Loucy (cell line): ENCODE data around the gene PLEKHH2.

Experiments used
- EZH2phosphoT487 ChIP-seq: fragments of 200-600 bp; IDR thresholded peaks from 2 replicates; pipeline ENCODE4 v1.6.1; 2018; ENCODE audit warnings: antibody characterized with exemption, mild to moderate bottlenecking, moderate library complexity, borderline replicate concordance
- TF ChIP-seq, protein P1 (sequence below): fragments of 200-600 bp; sonication (generic); conservative IDR thresholded peaks from 2 replicates; pipeline ENCODE4 v1.5.1; 2014; ENCODE audit warnings: mild to moderate bottlenecking, antibody characterized with exemption, low read length

DNA sequence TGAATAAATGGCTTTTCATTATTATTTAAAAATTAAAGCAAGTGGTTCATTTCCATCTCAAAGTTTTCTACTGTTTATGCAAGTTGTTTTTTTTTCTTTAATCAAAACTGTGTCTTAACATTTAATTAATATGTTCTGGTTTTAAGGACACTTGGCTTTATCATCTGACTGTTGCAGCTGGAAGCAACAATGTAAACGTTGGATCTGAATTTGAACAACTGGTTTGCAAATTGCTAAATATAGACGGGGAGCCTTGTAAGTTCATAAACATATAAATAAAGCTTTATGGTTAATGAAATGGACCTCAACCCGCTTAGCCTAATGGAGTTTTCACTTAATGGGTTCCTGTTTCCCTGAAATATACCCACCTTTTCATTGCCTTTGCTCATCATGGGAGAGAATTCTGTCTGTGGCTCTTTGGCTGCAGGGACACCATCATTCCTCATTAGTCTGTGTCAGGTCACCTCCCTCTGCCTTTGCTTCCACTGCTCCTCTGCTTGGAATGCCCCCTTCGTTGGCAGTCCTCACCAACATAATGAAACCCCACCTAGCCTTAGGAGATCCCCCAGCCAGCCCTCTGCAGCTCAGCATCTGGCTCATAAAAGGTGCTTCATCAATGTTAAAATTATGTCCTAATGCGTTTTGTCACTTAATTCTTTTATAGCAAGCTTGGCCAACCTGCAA, 92.6 kb downstream of the PLEKHH2 start:
- TF ChIP-seq, protein P1, sequence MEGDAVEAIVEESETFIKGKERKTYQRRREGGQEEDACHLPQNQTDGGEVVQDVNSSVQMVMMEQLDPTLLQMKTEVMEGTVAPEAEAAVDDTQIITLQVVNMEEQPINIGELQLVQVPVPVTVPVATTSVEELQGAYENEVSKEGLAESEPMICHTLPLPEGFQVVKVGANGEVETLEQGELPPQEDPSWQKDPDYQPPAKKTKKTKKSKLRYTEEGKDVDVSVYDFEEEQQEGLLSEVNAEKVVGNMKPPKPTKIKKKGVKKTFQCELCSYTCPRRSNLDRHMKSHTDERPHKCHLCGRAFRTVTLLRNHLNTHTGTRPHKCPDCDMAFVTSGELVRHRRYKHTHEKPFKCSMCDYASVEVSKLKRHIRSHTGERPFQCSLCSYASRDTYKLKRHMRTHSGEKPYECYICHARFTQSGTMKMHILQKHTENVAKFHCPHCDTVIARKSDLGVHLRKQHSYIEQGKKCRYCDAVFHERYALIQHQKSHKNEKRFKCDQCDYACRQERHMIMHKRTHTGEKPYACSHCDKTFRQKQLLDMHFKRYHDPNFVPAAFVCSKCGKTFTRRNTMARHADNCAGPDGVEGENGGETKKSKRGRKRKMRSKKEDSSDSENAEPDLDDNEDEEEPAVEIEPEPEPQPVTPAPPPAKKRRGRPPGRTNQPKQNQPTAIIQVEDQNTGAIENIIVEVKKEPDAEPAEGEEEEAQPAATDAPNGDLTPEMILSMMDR, result no peak
- TF ChIP-seq EZH2phosphoT487, result no peak
